HEK293 (cell line): ENCODE data around the gene MEOX2.

ENCODE experiments used
- CTCF ChIA-PET: fragments of 350-600 bp; formaldehyde crosslinking; extraction: SDS; loops from one replicate; lab custom pipeline; 2021; ENCODE audit warnings: antibody characterized with exemption; lab: Yijun Ruan, JAX
- POLR2A ChIA-PET: fragments of 300-600 bp; formaldehyde crosslinking; extraction: SDS; loops from one replicate; lab custom pipeline; 2020; ENCODE audit warnings: antibody characterized with exemption, inconsistent platforms; lab: Yijun Ruan, JAX
- H3K27ac ChIP-seq: fragments of 200-500 bp; sonication (Bioruptor generic); 2 replicates; pipeline ENCODE4 v1.5.1; 2014; ENCODE audit warnings: low read depth, low read length, control low read depth, inconsistent platforms; ENCODE audit errors: extremely low read depth
- H3K36me3 ChIP-seq, 2 experiments: fragments of 200-500 bp in 1 of 2; sonication (Bioruptor generic) in 1 of 2; 1 replicate in 1 of 2; 2 replicates in 1 of 2; pipeline ENCODE4 v1.5.1; 2014 to 2017; ENCODE audit warnings: inconsistent platforms in 2 of 2, low read length in 2 of 2; ENCODE audit not compliant: control insufficient read depth in 2 of 2, insufficient read depth in 1 of 2
- H3K4me1 ChIP-seq: fragments of 200-500 bp; sonication (Bioruptor generic); 2 replicates; pipeline ENCODE4 v1.5.1; 2014; ENCODE audit warnings: mild to moderate bottlenecking, low read length, inconsistent platforms; ENCODE audit not compliant: control insufficient read depth, insufficient read depth
- H3K4me3 ChIP-seq: 2 replicates; pipeline ENCODE4 v1.5.1; 2011; ENCODE audit warnings: low read depth, mild to moderate bottlenecking, control low read depth, low read length, moderate library complexity
- H3K9me3 ChIP-seq: fragments of 200-500 bp; sonication (Bioruptor generic); 2 replicates; pipeline ENCODE4 v1.5.1; 2014; ENCODE audit warnings: low read depth, low read length, inconsistent platforms; ENCODE audit not compliant: control insufficient read depth, insufficient read depth
- GLIS1 ChIP-seq: fragments of 450-650 bp; formaldehyde crosslinking; IDR thresholded peaks from 2 replicates; pipeline ENCODE4 v1.5.1; 2016; ENCODE audit warnings: missing biosample characterization, missing genetic modification characterization
- KLF9 ChIP-seq: fragments of 450-650 bp; formaldehyde crosslinking; IDR thresholded peaks from 2 replicates; pipeline ENCODE4 v1.5.1; 2016; ENCODE audit warnings: missing biosample characterization, missing genetic modification characterization, low read depth
- ZNF157 ChIP-seq: fragments of 450-650 bp; formaldehyde crosslinking; IDR thresholded peaks from 2 replicates; pipeline ENCODE4 v1.5.1; 2016; ENCODE audit warnings: missing biosample characterization, missing genetic modification characterization
- ZNF16 ChIP-seq: fragments of 450-650 bp; formaldehyde crosslinking; IDR thresholded peaks from 2 replicates; pipeline ENCODE4 v1.5.1; 2016; ENCODE audit warnings: low read depth, missing biosample characterization, missing genetic modification characterization
- ZNF184 ChIP-seq: fragments of 450-650 bp; IDR thresholded peaks from 2 replicates; pipeline ENCODE4 v1.5.1; 2018; ENCODE audit warnings: missing biosample characterization, mild to moderate bottlenecking, missing genetic modification characterization
- ZNF23 ChIP-seq: fragments of 450-650 bp; formaldehyde crosslinking; IDR thresholded peaks from 2 replicates; pipeline ENCODE4 v1.5.1; 2016; ENCODE audit warnings: missing biosample characterization, missing genetic modification characterization, borderline replicate concordance
- ZNF366 ChIP-seq: fragments of 450-650 bp; formaldehyde crosslinking; conservative IDR thresholded peaks from 2 replicates; pipeline ENCODE4 v1.5.1; 2016; ENCODE audit warnings: missing biosample characterization, missing genetic modification characterization
- ZNF48 ChIP-seq: fragments of 450-650 bp; formaldehyde crosslinking; IDR thresholded peaks from 2 replicates; pipeline ENCODE4 v1.5.1; 2016; ENCODE audit warnings: missing biosample characterization, missing genetic modification characterization
- ZNF521 ChIP-seq: fragments of 450-650 bp; formaldehyde crosslinking; IDR thresholded peaks from 2 replicates; pipeline ENCODE4 v1.5.1; 2017; ENCODE audit warnings: missing biosample characterization, mild to moderate bottlenecking, missing genetic modification characterization
- ZNF585B ChIP-seq: fragments of 450-650 bp; formaldehyde crosslinking; IDR thresholded peaks from 2 replicates; pipeline ENCODE4 v1.5.1; 2016; ENCODE audit warnings: missing biosample characterization, missing genetic modification characterization
- ZNF654 ChIP-seq: fragments of 450-650 bp; formaldehyde crosslinking; IDR thresholded peaks from 2 replicates; pipeline ENCODE4 v1.5.1; 2016; ENCODE audit warnings: low read depth, missing biosample characterization, missing genetic modification characterization
- ZSCAN23 ChIP-seq: fragments of 450-650 bp; formaldehyde crosslinking; IDR thresholded peaks from 2 replicates; pipeline ENCODE4 v1.5.1; 2016; ENCODE audit warnings: missing biosample characterization, missing genetic modification characterization
- TF ChIP-seq, protein P1 (sequence below): fragments of 450-650 bp; formaldehyde crosslinking; IDR thresholded peaks from 2 replicates; pipeline ENCODE4 v1.5.0; 2017; ENCODE audit warnings: missing biosample characterization, missing genetic modification characterization, borderline replicate concordance
- TF ChIP-seq, protein P2 (sequence below): fragments of 450-650 bp; formaldehyde crosslinking; IDR thresholded peaks from 2 replicates; pipeline ENCODE4 v1.5.1; 2016; ENCODE audit warnings: missing biosample characterization, missing genetic modification characterization, low read depth
- TF ChIP-seq, protein P3 (sequence below): fragments of 450-650 bp; formaldehyde crosslinking; IDR thresholded peaks from 2 replicates; pipeline ENCODE4 v1.5.1; 2017; ENCODE audit warnings: missing biosample characterization, mild to moderate bottlenecking, missing genetic modification characterization, moderate library complexity
- TF ChIP-seq, protein P4 (sequence below): fragments of 450-650 bp; formaldehyde crosslinking; IDR thresholded peaks from 2 replicates; pipeline ENCODE4 v1.5.1; 2016; ENCODE audit warnings: missing biosample characterization, missing genetic modification characterization
- TF ChIP-seq, protein P5 (sequence below): fragments of 450-650 bp; formaldehyde crosslinking; IDR thresholded peaks from 2 replicates; pipeline ENCODE4 v1.5.1; 2016; ENCODE audit warnings: missing biosample characterization, missing genetic modification characterization
- TF ChIP-seq, protein P6 (sequence below): fragments of 450-650 bp; formaldehyde crosslinking; optimal IDR thresholded peaks from 2 replicates; pipeline ENCODE3; 2016; ENCODE audit warnings: missing biosample characterization, mild to moderate bottlenecking, missing genetic modification characterization

MEOX2 gene

DNA sequence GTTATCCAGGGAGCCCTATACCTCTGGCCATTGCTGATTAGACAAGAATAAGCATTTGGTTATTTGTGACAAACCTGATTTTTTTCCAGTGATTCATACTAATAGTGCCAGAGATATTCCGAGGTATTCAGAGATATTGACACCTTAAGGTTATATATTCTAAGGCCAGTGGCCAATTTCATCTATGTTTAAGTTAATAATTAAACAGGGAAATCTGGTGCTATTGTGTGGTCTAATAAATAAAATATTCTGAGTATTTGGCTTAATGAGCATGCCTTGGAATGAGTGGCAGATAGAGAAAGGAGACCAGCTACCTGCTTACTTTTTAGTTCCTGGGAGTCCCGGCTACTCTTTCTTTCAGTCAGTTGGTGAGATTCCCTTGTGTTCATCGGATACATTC, 38.6 kb upstream of the MEOX2 start (continued):
- TF ChIP-seq ZNF366 (tag by site-specific recombination): no peak
- TF ChIP-seq GLIS1 (tag by site-specific recombination): no peak
- TF ChIP-seq, protein P1, sequence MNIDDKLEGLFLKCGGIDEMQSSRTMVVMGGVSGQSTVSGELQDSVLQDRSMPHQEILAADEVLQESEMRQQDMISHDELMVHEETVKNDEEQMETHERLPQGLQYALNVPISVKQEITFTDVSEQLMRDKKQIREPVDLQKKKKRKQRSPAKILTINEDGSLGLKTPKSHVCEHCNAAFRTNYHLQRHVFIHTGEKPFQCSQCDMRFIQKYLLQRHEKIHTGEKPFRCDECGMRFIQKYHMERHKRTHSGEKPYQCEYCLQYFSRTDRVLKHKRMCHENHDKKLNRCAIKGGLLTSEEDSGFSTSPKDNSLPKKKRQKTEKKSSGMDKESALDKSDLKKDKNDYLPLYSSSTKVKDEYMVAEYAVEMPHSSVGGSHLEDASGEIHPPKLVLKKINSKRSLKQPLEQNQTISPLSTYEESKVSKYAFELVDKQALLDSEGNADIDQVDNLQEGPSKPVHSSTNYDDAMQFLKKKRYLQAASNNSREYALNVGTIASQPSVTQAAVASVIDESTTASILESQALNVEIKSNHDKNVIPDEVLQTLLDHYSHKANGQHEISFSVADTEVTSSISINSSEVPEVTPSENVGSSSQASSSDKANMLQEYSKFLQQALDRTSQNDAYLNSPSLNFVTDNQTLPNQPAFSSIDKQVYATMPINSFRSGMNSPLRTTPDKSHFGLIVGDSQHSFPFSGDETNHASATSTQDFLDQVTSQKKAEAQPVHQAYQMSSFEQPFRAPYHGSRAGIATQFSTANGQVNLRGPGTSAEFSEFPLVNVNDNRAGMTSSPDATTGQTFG: no peak
- TF ChIP-seq, protein P2, sequence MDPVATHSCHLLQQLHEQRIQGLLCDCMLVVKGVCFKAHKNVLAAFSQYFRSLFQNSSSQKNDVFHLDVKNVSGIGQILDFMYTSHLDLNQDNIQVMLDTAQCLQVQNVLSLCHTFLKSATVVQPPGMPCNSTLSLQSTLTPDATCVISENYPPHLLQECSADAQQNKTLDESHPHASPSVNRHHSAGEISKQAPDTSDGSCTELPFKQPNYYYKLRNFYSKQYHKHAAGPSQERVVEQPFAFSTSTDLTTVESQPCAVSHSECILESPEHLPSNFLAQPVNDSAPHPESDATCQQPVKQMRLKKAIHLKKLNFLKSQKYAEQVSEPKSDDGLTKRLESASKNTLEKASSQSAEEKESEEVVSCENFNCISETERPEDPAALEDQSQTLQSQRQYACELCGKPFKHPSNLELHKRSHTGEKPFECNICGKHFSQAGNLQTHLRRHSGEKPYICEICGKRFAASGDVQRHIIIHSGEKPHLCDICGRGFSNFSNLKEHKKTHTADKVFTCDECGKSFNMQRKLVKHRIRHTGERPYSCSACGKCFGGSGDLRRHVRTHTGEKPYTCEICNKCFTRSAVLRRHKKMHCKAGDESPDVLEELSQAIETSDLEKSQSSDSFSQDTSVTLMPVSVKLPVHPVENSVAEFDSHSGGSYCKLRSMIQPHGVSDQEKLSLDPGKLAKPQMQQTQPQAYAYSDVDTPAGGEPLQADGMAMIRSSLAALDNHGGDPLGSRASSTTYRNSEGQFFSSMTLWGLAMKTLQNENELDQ (tag by site-specific recombination): no peak
- no peak for TF ChIP-seq ZNF23 (tag by site-specific recombination)
- TF ChIP-seq, protein P3, sequence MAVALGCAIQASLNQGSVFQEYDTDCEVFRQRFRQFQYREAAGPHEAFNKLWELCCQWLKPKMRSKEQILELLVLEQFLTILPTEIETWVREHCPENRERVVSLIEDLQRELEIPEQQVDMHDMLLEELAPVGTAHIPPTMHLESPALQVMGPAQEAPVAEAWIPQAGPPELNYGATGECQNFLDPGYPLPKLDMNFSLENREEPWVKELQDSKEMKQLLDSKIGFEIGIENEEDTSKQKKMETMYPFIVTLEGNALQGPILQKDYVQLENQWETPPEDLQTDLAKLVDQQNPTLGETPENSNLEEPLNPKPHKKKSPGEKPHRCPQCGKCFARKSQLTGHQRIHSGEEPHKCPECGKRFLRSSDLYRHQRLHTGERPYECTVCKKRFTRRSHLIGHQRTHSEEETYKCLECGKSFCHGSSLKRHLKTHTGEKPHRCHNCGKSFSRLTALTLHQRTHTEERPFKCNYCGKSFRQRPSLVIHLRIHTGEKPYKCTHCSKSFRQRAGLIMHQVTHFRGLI (tag by site-specific recombination): no peak
- TF ChIP-seq, all 188 proteins: peak for 0

DNA sequence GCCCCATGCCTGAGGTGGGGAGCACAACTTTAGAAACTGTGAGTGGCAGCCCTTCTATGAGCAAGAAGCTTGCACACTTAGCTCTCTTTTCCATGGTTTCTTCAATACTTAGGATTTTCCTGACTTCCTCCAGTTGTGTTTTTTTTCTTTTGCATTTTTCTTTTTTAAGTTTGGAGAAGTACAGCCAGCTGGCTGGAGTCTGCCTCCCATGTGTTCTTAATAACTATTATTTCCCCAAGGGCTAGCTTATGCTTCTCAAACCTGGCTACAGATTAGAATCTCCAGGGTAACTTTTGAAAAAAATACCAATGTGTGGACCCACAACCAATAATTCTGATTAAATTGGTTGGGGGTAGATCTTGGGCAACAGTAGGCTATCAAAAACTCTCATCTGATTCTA, 37.4 kb upstream of the MEOX2 start:
- no peak overlapping the region for H3K4me3 ChIP-seq
- no peaks in the 10 kb centered on the region for H3K9me3 ChIP-seq
- ChIA-PET CTCF (no interaction called here), POLR2A (no interaction called here)
- no peak overlapping the region for H3K27ac ChIP-seq
- no peak for TF ChIP-seq ZNF585B
- no peak for TF ChIP-seq ZSCAN23 (tag by site-specific recombination)
- TF ChIP-seq KLF9 (tag by site-specific recombination): no peak
- H3K4me1 ChIP-seq: no peaks in the 10 kb centered on the region
- H3K36me3 ChIP-seq: no peaks in the 10 kb centered on the region

DNA sequence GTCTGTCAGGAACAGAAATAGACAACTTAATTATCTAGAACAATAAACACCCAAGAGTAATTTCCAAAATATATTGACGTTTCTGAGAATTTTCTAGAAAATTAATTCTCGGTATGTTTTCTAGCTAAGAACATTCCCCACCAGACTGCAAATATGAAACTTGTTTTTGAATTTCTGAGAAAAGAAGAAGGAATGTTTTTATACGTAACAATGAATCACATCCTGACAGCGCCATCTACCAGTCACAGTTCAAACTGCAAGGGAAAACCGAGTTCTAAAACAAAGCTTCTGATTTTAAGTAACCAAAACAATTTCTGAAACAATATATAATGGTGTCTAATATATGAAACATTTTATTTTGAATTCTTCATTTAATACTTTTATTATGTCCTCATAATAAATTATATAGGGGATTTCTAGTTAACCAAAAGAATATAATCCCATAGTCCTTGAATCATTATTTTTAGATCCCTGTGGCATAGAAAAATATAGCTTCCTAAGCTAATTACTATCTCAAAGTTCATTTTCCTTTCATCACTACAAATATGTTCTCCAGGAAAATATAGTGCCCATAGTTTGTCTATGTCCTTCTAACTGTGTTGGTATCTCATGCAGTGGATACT, 34.5 kb upstream of the MEOX2 start:
- ChIA-PET CTCF (interaction anchor here (0.5 to 2.1 kb wide), 50 partner anchors 8 to 514 kb away, joined by 3 to 23 read pairs (median 4); no protein-coding TSS in a partner anchor), POLR2A (no interaction called here)
- peak; percentile 51 for TF ChIP-seq ZNF654 (tag by site-specific recombination)
- no peak for TF ChIP-seq ZSCAN23 (tag by site-specific recombination)
- Histone ChIP-seq H3K9me3 (no peaks in the 10 kb centered on the region), H3K4me3 (no peak overlapping the region), H3K27ac (no peak overlapping the region), H3K4me1 (no peaks in the 10 kb centered on the region), H3K36me3 (no peaks in the 10 kb centered on the region)

DNA sequence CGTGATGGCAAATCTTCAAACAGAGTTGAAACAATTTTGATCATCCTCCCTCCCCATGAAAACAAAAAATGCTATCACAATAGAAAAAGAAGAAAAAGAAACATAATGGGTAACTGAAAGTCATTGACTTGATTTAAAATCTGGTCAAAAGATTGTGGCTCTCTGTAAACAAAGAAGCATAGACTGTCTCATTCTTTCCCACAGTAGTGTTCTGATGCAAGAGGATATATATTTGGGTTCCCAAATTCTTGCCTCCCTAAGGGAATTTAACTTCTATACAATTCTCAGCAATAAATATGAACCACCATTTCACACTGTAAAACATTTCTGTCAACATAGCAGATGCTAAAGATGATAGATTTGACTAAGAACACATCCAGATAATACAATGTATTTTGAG, 32.8 kb upstream of the MEOX2 start:
- Histone ChIP-seq H3K27ac (no peak overlapping the region), H3K4me1 (no peaks in the 10 kb centered on the region), H3K4me3 (no peak overlapping the region), H3K36me3 (no peaks in the 10 kb centered on the region), H3K9me3 (no peaks in the 10 kb centered on the region)
- ChIA-PET CTCF (interaction anchor here (0.6 to 1.4 kb wide), 5 partner anchors 28 to 405 kb away, joined by 3 to 5 read pairs (median 3); no protein-coding TSS in a partner anchor), POLR2A (no interaction called here)
- TF ChIP-seq, protein P4, sequence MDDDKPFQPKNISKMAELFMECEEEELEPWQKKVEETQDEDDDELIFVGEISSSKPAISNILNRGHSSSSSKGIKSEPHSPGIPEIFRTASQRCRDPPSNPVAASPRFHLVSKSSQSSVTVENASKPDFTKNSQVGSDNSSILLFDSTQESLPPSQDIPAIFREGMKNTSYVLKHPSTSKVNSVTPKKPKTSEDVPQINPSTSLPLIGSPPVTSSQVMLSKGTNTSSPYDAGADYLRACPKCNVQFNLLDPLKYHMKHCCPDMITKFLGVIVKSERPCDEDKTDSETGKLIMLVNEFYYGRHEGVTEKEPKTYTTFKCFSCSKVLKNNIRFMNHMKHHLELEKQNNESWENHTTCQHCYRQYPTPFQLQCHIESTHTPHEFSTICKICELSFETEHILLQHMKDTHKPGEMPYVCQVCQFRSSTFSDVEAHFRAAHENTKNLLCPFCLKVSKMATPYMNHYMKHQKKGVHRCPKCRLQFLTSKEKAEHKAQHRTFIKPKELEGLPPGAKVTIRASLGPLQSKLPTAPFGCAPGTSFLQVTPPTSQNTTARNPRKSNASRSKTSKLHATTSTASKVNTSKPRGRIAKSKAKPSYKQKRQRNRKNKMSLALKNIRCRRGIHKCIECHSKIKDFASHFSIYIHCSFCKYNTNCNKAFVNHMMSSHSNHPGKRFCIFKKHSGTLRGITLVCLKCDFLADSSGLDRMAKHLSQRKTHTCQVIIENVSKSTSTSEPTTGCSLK (tag by site-specific recombination): no peak
- no peak for TF ChIP-seq ZNF521 (tag by site-specific recombination)
- TF ChIP-seq ZNF16 (tag by site-specific recombination): no peak
- TF ChIP-seq ZNF48 (tag by site-specific recombination): no peak
- TF ChIP-seq, protein P5, sequence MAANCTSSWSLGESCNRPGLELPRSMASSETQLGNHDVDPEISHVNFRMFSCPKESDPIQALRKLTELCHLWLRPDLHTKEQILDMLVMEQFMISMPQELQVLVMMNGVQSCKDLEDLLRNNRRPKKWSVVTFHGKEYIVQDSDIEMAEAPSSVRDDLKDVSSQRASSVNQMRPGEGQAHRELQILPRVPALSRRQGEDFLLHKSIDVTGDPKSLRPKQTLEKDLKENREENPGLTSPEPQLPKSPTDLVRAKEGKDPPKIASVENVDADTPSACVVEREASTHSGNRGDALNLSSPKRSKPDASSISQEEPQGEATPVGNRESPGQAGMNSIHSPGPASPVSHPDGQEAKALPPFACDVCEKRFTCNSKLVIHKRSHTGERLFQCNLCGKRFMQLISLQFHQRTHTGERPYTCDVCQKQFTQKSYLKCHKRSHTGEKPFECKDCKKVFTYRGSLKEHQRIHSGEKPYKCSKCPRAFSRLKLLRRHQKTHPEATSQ (tag by site-specific recombination): no peak
- TF ChIP-seq ZNF157: no peak
- no peak for TF ChIP-seq ZNF184 (tag by site-specific recombination)
- TF ChIP-seq, protein P6, sequence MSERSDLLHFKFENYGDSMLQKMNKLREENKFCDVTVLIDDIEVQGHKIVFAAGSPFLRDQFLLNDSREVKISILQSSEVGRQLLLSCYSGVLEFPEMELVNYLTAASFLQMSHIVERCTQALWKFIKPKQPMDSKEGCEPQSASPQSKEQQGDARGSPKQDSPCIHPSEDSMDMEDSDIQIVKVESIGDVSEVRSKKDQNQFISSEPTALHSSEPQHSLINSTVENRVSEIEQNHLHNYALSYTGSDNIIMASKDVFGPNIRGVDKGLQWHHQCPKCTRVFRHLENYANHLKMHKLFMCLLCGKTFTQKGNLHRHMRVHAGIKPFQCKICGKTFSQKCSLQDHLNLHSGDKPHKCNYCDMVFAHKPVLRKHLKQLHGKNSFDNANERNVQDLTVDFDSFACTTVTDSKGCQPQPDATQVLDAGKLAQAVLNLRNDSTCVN: no peak
